NCI-H2029 treated with DMSO at 0.1 percent for 48 hours (cell line): ENCODE results near the gene MAP3K7.

Source experiments
- DNase-seq: peaks from one replicate; lab custom pipeline; 2025; lab: John Stamatoyannopoulos, UW

Gene MAP3K7

GRCh38 chr6:90530882-90531281 lies 56.0 kb downstream of the MAP3K7 start:
- no peak for DNase-seq

GRCh38 chr6:90525421-90525820 lies 61.5 kb downstream of the MAP3K7 start:
- DNase-seq, result no peak

DNA sequence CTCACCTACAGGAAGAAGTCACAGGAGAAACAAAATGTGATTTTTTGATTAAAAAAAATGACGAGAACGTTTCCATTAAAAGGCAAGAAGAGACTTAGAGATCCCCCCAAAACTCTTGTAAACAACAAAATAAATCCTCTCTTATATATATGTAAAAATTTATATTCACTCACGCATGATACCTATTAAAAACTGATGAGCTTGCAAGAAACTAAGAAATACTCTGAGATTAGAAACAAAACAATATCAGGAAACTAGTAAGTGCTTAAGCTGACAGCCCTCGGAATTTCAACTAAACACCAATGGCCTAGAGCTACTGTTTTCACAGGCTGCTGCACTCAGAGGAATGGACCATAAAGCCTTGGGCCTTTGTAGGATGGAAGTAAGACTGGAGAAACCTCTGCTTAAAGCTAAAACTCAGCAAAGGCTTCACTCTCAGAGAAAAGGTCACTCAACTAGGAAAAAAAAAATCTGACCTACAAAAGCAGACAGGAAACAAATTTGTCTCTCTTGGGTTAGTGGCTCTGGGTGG lies 63.0 kb downstream of the MAP3K7 start:
- no peak for DNase-seq

- no peak for DNase-seq
Measured at GRCh38 chr6:90521955-90522354, 64.9 kb downstream of the MAP3K7 start.

DNA sequence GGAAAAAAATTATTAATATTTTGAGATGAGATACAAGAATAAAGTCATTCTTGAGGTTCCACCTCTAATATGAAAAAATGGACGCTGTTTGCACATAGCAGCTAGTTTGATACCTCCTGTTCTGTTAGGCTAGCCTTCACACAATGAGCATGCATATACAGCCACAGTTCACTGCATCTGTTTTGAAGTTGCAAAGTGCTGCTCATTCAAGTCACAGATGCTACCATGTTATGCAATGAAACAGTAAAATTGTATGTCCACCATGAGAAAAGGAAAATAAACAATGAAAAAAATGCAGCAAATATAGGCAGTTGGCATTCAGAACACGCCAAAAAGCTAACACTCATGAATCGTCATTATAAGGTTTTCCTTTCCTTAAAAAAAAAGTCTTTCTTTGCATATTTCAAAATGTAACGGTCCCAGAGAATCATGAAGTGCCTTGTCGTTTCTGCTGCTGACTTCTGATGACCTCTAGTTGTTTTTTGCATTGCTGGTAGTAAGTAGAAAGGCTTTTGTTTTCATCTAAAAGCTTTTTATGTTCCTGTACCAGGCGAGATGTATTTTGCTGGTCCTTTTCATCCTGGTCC lies 70.7 kb downstream of the MAP3K7 start:
- DNase-seq, result no peak

- no peak for DNase-seq
Measured at GRCh38 chr6:90514496-90514895, 72.4 kb downstream of the MAP3K7 start.

GRCh38 chr6:90508753-90509152 lies 78.1 kb downstream of the MAP3K7 start:
- no peak for DNase-seq

DNA sequence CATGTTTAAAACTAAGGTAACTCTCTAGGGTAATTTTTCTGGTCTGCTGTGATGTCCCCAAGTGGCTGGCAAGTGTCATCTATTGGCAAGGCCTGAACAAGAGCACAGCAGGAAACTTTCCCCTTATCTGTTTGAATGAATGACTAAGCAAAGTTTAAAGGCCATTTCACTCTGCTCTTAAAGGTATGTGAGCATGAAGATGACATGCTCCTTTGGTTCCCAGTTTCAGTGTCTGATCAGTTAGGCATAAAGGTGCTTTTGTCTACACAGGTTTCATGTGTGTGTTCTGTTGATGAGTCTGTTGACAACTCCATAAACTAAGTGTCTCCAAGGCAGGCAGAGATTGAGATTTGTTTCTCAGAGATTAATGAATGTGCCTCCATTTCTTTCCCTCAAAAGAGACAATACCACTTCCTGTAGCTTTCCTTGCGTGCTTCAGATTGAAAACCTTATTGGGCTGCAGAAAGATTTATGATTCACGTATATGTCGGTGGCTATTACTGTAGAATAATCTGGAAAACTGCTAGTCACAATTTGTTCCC lies 83.9 kb downstream of the MAP3K7 start:
- no peak for DNase-seq

DNA sequence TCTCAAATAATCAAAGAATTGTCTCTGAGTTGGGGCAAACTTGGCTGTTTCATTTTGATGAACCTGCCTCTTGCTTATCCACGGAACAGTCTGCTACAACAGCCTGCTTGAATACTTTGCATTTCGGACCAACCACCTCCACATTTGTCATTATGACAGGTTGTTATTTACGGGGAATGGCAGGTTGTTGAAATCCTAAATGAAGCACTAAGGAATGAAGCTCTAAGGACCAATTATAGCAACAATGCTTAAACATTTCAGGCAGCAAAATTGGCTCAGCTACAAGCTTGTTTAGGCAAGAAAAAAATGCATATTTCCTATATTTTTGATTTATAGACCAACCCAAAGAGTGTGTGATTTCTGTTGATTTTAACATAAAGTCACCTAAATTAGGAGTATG lies 84.5 kb downstream of the MAP3K7 start:
- DNase-seq, result no peak

GRCh38 chr6:90500458-90500857 lies 86.4 kb downstream of the MAP3K7 start:
- DNase-seq, result no peak

DNA sequence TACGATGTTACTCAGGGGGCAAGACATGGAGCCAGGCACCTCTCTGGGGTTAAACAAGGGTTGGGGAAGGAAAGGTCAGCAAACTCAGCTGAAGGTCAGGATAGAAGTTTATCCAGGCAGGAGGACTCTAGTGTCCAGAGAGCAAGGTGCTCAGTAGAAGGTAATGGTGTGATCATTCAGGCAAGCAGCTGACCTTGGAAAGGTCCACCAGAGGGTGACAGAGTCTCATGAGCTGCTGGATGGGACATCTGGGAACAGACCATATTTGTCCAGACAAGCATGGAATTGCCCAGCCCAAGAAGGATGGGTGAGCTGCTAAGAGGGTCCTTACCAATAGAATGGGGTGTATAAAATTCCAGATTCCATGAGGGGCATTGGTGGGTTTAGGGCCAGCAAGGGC lies 89.5 kb downstream of the MAP3K7 start:
- DNase-seq, result no peak

DNA sequence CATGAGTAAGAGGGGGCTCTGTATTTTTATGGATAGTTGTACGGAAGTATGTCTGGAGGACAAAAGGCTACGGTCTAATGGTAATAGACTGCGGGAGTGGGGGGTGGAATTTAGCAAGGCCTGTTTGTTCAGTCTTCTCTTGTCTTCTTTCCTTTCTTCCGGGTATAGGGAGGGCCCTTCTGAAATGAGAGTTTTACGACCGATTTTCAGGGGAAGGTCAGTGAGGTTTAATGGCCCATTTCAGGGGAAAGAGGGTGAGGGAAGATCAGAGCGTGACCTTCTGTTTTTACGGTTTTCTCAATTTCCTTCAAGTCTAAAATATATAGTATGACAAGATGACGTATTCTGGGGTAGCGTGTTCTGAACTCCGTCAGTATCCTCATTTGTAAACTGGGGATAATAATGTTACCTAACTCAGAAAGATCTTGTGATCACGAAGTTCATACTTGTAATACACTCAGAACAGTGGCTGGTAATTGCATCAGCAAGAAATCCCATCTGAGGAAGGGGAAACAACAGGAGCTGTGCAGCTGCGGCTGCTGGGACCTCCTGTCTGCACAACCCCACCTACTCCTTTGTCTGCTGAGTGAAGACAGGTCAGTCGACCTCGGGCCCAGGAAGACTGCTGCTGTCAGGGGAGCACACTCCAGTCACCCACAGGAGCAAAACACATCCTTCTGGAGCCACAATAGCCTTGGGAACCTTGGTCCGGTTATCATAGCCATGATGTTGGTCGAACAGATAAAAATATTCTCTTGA lies 90.4 kb downstream of the MAP3K7 start:
- DNase-seq, result no peak

DNA sequence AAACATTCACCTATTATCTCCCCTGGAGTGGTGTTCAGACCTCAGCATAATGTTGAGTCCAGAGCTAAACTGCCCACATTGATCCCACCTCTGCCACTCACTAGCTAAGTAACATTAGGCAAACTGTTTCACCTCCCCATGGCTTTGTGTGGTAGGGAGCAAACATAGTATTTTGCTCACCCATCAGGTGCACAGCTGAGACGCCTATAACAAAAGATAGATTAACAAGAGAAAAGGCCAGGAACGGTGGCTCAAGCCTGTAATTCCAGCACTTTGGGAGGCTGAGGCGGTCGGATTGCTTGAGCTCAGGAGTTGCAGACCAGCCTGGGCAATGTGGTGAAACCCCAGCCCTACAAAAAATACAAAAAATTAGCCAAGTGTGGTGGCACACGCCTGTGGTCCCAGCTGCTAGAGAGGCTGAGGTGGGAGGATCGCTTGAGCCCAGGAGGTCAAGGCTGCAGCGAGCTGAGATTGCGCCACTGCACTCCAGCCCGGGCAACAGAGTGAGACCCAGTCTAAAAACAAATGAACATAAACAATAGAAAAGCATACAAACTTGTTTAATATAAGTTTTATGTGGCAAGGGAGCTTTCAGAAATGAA lies 91.6 kb downstream of the MAP3K7 start:
- DNase-seq, result no peak

GRCh38 chr6:90494067-90494780 lies 92.6 kb downstream of the MAP3K7 start:
- no peak for DNase-seq

GRCh38 chr6:90493332-90493731 lies 93.5 kb downstream of the MAP3K7 start:
- DNase-seq, result no peak

DNA sequence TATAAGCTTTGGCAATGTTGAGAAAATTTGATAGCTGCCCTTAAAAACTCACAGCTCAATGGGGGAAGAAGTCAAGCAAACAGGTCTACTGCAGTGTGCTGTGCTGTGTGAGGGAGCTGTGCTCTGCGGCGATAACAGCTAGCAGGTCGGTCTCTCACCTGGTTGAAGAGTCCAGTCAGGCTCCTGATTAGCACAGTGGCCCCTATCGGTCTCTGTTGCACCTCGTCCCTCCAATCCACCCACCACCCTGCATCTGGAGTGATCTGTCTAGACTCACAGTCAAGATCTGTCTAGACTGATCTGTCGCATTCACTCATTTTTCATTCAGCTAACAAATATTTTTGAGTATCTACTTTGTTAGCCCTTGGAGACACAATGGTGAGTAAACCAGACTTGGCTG lies 94.1 kb downstream of the MAP3K7 start:
- no peak for DNase-seq

GRCh38 chr6:90492369-90492768 lies 94.5 kb downstream of the MAP3K7 start:
- no peak for DNase-seq

DNA sequence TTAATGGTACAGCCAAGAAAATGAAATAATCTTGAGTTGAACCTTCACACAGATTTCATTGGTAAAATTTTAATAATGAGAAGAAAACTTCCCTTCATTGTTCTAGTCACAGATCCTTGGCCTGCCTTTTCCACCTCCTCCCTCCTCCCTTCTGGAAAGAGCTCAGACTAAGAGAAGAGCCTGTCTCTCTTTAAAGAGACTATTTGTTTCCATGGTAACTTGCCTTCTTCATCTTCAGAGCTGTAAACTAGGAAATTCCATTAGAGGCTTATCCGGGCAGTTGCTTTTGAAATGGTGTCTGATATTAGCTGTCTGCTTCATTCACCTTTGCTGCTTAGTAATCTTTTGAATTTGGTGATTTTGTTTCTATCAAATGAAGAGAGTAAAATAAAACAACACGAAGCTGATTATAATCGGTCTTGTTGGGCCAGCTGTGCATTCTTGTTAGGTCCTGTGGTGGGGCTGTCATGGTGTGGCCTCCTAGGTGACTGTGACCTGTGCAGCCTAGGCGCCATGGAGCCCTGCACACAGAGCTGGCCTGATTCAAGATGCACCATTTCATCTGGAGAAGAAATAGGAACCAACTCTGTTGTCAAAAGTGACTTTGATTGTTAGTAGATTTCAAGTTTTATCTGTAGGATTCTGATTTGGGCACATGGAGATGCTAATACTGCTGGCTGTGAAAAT lies 96.7 kb downstream of the MAP3K7 start:
- no peak for DNase-seq

DNA sequence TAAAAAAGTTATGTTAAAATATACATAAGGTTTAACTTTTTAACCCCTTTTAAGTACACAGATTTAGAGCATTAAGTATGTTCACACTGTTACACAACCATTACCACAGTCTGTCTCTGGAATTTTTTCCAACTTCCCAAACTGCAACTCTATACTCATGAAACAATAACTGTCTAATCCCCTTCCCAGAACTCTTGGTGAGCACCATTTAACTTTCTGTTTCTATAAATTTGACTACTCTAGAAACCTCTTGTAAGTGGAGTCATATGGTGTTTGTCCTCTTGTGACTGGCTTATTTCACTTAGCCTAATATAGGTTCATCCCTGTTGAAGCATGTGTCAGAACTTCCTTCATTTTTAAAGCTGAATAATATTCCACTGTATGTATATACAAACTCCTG lies 98.1 kb downstream of the MAP3K7 start:
- no peak for DNase-seq

- DNase-seq, result no peak
Measured at GRCh38 chr6:90485635-90486277, 101.1 kb downstream of the MAP3K7 start.

- DNase-seq, result no peak
Measured at GRCh38 chr6:90484903-90485302, 102.0 kb downstream of the MAP3K7 start.
